Gastroesophageal sphincter (tissue), 4 donors: ENCODE measurements around the gene FDXACB1. TPM values are rescaled to one million over a fixed set of nuclear protein-coding genes. Genes with fewer than 3 reads are reported as not detected.

Experiments used
- ATAC-seq: fragments of 150-250 bp; one replicate; pipeline ENCODE4 v1.9.1; 2016; ENCODE audit warnings: mild to moderate bottlenecking, moderate library complexity
- H3K27ac ChIP-seq, 4 donors: fragments of 200-600 bp; sonication (generic) in 3 of 4; 1 replicate in 3 of 4; 2 replicates in 1 of 4; pipeline ENCODE4 v1.5.1; 2016 to 2019
- H3K27me3 ChIP-seq: fragments of 200-600 bp; sonication (generic); one replicate; pipeline ENCODE4 v1.5.1; 2019
- H3K36me3 ChIP-seq, 2 donors: fragments of 200-600 bp; sonication (generic); one replicate each; pipeline ENCODE4 v1.5.1; 2019; ENCODE audit warnings: control low read depth in 1 of 2
- H3K4me1 ChIP-seq, 3 donors: fragments of 200-600 bp; sonication (generic); 1 replicate in 2 of 3; 2 replicates in 1 of 3; pipeline ENCODE4 v1.5.1; 2016 to 2019; ENCODE audit warnings: control low read depth in 2 of 3
- H3K4me3 ChIP-seq, 2 donors: fragments of 200-600 bp; sonication (generic); one replicate each; pipeline ENCODE4 v1.5.1; 2019; ENCODE audit warnings: mild to moderate bottlenecking in 1 of 2, moderate library complexity in 1 of 2
- H3K9me3 ChIP-seq, 3 donors: fragments of 200-600 bp; sonication (generic); one replicate each; pipeline ENCODE4 v1.5.1; 2017 to 2019; ENCODE audit warnings: control low read depth in 2 of 3
- CTCF ChIP-seq, 4 experiments: fragments of 200-600 bp in 2 of 4; fragments of 450-650 bp in 2 of 4; sonication (generic) in 1 of 4; IDR thresholded peaks; one replicate each; pipeline ENCODE4 v1.5.1; 2017 to 2019; ENCODE audit warnings: antibody characterized with exemption in 4 of 4, mild to moderate bottlenecking in 2 of 4, moderate library complexity in 2 of 4
- EP300 ChIP-seq: sonication (generic); formaldehyde crosslinking; IDR thresholded peaks from one replicate; pipeline ENCODE4 v1.6.1; 2017; ENCODE audit warnings: antibody characterized with exemption, mild to moderate bottlenecking
- POLR2A ChIP-seq, 2 donors: fragments of 450-650 bp; IDR thresholded peaks; one replicate each; pipeline ENCODE4 v1.6.1; 2017; ENCODE audit warnings: antibody characterized with exemption in 2 of 2, mild to moderate bottlenecking in 2 of 2, moderate library complexity in 1 of 2
- POLR2AphosphoS5 ChIP-seq: sonication (generic); formaldehyde crosslinking; IDR thresholded peaks from one replicate; pipeline ENCODE4 v1.6.1; 2017; ENCODE audit warnings: antibody characterized with exemption
- WGBS, 2 donors: methylation state at CpG; one replicate each; pipeline ENCODE4 v1.1.5; 2018; ENCODE audit warnings: low coverage in 1 of 2; 5-methylcytosine and 5-hydroxymethylcytosine counted together
- total RNA-seq, 4 donors: library from RNA; depleted of rRNA; stranded (reverse); fragments of >200 nt; gene quantifications; one replicate each; pipeline ENCODE4 v1.1.0, GENCODE V29; 2016

FDXACB1 gene
- total RNA-seq, 4 donors from 2014 or later: 0.16 to 1.1 (median 0.99) TPM

- no peak for ATAC-seq
- no peaks in the 10 kb centered on the region for H3K27me3 ChIP-seq
- H3K27ac ChIP-seq: peak overlapping the region; percentile 45 to 91 (median 90)
- peaks cover 0 to 39% of the 10 kb centered on the region in 2 donors for H3K36me3 ChIP-seq
- peak overlapping the region; percentile 75 to 90 for H3K4me3 ChIP-seq
- peaks cover 0 to 31% (median 2%) of the 10 kb centered on the region in 3 donors for H3K4me1 ChIP-seq
- H3K9me3 ChIP-seq: no peaks in the 10 kb centered on the region
- TF ChIP-seq EP300 (no peak), POLR2AphosphoS5 (no peak), CTCF (IDR thresholded peaks at IDR 0.05) (no peak), POLR2A (IDR thresholded peaks at IDR 0.05) (no peak)
Observed at GRCh38 chr11:111870522-111870885, 8.5 kb downstream of the FDXACB1 start.

DNA sequence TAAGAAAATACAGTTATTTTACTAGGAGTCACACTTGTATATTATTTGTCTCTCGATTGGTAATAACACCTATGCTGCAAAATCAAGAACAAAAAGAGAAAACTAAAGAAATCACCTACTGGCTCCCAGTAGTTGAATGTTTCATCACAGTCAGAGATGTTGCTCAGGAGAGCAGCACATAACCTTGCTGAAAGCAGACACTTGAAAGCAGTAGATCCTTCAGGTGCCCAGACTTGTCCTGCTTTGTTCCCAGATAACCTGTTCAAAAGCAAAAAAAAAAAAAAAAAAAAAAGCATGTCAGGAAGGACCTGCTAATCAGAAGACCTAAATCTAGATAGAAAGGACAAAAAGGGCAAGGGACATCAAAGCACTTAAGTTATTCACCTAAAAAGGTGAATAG is 8.9 kb downstream of the FDXACB1 start:
- Histone ChIP-seq H3K27me3 (no peaks in the 10 kb centered on the region), H3K4me1 (peaks cover 0 to 31% (median 2%) of the 10 kb centered on the region in 3 donors), H3K4me3 (peak overlapping the region; percentile 75 to 90), H3K27ac (no peak overlapping the region), H3K9me3 (no peaks in the 10 kb centered on the region), H3K36me3 (peaks cover 0 to 39% of the 10 kb centered on the region in 2 donors)
- no peak for TF ChIP-seq CTCF (IDR thresholded peaks at IDR 0.05)
- no peak for TF ChIP-seq POLR2AphosphoS5
- no peak for TF ChIP-seq EP300
- TF ChIP-seq POLR2A (IDR thresholded peaks at IDR 0.05): no peak
- no peak for ATAC-seq
- WGBS, 2 donors: 83% methylated on average over 1 of the region's 1 CpG; no CpG with 5 or more reads in 1 of the 2 donors

DNA sequence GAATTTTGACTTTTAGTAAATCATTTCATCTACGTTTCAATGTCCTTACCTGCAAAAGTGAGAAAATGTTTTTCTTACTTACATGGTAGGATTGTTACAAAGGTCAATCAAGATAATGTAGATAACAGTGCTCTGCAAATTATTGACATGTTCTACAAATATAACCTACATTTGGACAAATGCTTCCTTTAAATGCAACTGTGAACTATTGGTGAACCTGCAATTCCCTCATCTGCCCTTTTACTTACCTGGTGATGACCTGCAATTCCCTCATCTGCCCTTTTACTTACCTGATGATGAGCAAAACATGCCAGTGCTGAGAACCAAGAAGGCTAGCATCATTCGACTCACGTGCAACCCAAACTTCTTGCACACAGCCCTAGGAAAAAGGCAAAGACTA is 18.7 kb downstream of the FDXACB1 start:
- Histone ChIP-seq H3K9me3 (no peaks in the 10 kb centered on the region), H3K27ac (no peak overlapping the region), H3K27me3 (no peaks in the 10 kb centered on the region), H3K4me1 (no peaks in the 10 kb centered on the region), H3K4me3 (no peak overlapping the region), H3K36me3 (peaks cover 3 to 95% of the 10 kb centered on the region in 2 donors)
- no peak for TF ChIP-seq POLR2AphosphoS5
- no peak for TF ChIP-seq CTCF (IDR thresholded peaks at IDR 0.05)
- TF ChIP-seq EP300: no peak
- 88 to 92% methylated on average over 2 to 3 of the region's 3 CpGs for WGBS, 2 donors
- ATAC-seq: no peak

DNA sequence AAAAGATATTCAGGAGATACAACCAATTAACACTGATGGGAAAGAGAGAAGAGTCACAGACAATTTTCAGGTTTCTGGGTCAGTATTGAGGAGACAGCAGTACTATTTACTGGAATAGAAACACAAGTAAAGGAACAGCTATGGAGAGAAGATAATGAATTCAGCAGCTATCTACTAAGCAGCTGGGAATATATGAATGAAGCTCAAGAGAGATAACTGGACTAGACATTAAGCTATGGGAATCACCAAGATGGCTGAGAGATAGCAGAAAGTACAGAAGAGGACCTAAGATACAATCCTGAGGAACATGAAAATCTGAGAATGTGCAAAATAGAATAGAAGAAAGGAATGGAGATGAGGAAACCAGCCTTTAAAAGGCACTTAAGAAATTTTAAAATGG is 23.5 kb downstream of the FDXACB1 start:
- peaks cover 0 to 99% of the 10 kb centered on the region in 2 donors for H3K36me3 ChIP-seq

DNA sequence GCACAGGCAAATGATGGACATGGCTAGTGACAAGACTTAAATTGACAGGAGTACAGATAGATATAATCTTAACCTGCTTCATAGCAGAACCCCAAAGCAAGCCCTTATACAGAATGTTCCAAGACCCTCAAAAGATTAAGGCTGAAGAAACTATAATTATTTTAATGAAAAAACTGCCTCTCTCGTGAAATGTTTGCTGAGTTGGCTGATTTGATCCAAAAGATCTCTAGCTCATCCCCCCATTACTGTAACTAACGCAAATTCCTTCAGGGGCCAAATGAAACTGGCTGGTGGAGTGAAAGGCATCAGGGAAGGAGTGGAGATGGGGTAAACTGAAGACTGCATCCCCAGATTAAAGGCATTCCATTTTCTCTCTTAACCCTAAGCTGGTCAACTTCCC is 26.9 kb downstream of the FDXACB1 start:
- H3K27me3 ChIP-seq: no peaks in the 10 kb centered on the region
- no peak overlapping the region for H3K27ac ChIP-seq
- no peak overlapping the region for H3K4me3 ChIP-seq
- ATAC-seq: no peak
- no peaks in the 10 kb centered on the region for H3K9me3 ChIP-seq
- TF ChIP-seq POLR2AphosphoS5: no peak
- no peak for TF ChIP-seq CTCF (IDR thresholded peaks at IDR 0.05)
- TF ChIP-seq POLR2A (IDR thresholded peaks at IDR 0.05): no peak
- no peak for TF ChIP-seq EP300
- peaks cover 0 to 2% (median 0%) of the 10 kb centered on the region in 3 donors for H3K4me1 ChIP-seq
- H3K36me3 ChIP-seq: peaks cover 0 to 99% of the 10 kb centered on the region in 2 donors
- WGBS, 2 donors: 80 to 82% methylated on average over 2 of the region's 2 CpGs

More for the DNA sequence above, 23.5 kb downstream of the FDXACB1 start:
- H3K27me3 ChIP-seq: no peaks in the 10 kb centered on the region
- H3K27ac ChIP-seq: no peak overlapping the region
- TF ChIP-seq EP300: no peak
- TF ChIP-seq CTCF (IDR thresholded peaks at IDR 0.05): no peak
- H3K4me3 ChIP-seq: no peak overlapping the region
- H3K4me1 ChIP-seq: no peaks in the 10 kb centered on the region
- no peaks in the 10 kb centered on the region for H3K9me3 ChIP-seq
- ATAC-seq: no peak
